ENCODE measurements around the gene HUNK. TPM values are rescaled to one million over a fixed set of nuclear protein-coding genes. Genes with fewer than 3 reads are reported as not detected.
"Not testable (repeated sequence)": the region's sequence is repeated elsewhere in the genome, so short reads cannot be mapped to it uniquely, and the experiment has no call there.

HUNK gene
- total RNA-seq, 1 donor from 2014 or later = 1.9 TPM

DNA sequence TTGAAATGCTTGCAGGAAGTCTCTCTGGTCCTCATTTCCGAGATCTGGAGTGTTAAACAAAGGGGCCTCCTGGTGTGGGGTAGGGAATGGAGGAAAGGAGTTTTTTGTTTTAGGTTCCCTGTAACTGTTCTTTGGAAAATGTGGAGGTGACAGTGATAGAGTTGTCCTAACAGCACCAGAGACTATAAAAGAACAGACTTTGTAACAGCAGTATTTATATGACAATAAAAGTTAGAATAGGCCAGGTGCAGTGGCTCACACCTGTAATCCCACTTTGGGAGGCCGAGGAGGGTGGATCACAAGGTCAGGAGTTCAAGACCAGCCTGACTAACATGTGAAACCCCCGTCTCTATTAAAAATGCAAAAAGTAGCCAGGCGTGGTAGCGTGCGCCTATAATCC lies 68.9 kb downstream of the HUNK start:
- no peaks in the 10 kb centered on the region for H3K36me3 ChIP-seq
- intact Hi-C loops (cut with DNase I) = no loop called here
- ATAC-seq (no peak), DNase-seq (no peak)
- no peaks in the 10 kb centered on the region for H3K27me3 ChIP-seq (ENCODE audit: low read depth)
- TF ChIP-seq, protein P1, sequence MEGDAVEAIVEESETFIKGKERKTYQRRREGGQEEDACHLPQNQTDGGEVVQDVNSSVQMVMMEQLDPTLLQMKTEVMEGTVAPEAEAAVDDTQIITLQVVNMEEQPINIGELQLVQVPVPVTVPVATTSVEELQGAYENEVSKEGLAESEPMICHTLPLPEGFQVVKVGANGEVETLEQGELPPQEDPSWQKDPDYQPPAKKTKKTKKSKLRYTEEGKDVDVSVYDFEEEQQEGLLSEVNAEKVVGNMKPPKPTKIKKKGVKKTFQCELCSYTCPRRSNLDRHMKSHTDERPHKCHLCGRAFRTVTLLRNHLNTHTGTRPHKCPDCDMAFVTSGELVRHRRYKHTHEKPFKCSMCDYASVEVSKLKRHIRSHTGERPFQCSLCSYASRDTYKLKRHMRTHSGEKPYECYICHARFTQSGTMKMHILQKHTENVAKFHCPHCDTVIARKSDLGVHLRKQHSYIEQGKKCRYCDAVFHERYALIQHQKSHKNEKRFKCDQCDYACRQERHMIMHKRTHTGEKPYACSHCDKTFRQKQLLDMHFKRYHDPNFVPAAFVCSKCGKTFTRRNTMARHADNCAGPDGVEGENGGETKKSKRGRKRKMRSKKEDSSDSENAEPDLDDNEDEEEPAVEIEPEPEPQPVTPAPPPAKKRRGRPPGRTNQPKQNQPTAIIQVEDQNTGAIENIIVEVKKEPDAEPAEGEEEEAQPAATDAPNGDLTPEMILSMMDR (IDR thresholded peaks at IDR 0.05) = no peak
- H3K27ac ChIP-seq = no peak overlapping the region
- H3K9me3 ChIP-seq = no peaks in the 10 kb centered on the region
- H3K4me3 ChIP-seq = no peak overlapping the region
- H3K4me1 ChIP-seq = no peaks in the 10 kb centered on the region

DNA sequence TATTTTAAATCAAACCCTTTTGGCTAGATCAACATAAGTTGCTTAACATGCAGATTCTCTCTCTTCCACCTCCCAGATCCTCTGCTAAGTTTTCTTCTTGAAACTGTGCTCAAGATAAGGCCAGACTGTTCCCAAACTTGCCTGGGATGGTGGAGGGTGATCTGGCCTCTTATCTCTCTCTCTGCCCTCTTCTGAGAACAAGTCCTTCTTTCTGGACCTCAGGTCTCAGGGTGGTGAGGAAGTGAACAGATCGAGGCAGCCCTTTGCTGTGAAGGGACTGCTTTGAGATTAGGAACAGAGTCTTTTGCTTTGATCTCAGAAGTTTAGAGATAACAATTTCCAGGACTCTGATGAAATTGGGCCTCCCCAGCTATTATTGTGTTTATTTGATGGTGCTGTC lies 70.7 kb downstream of the HUNK start:
- H3K27ac ChIP-seq = no peak overlapping the region
- DNase-seq (no peak), ATAC-seq (no peak)
- H3K4me1 ChIP-seq = no peaks in the 10 kb centered on the region
- no peaks in the 10 kb centered on the region for H3K36me3 ChIP-seq
- TF ChIP-seq, protein P1 (IDR thresholded peaks at IDR 0.05) = no peak
- H3K4me3 ChIP-seq = no peak overlapping the region
- H3K9me3 ChIP-seq = no peaks in the 10 kb centered on the region
- H3K27me3 ChIP-seq (ENCODE audit: low read depth) = no peaks in the 10 kb centered on the region
- intact Hi-C loops (cut with DNase I) = no loop called here

DNA sequence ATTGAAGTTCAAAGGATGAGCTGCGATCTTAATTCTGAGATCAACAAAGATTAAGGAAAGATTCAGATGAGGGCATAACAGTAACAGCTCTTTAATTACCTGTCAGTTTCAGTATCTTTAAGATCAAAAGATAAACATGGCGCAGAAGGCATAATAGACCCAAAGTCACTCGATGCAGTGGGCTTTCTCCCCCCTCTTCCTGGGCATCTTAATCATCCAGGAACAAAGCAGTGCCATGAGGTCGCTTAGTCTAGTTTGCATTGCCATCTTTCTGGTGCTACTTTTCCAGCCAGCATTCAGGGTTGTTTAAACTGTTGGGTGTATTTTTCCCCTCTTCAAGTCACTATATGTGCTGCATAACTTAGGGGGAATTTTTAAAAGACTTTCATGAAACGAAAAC lies 72.3 kb downstream of the HUNK start:
- no peaks in the 10 kb centered on the region for H3K36me3 ChIP-seq
- TF ChIP-seq, protein P1 (IDR thresholded peaks at IDR 0.05) = no peak
- no peak for ATAC-seq

DNA sequence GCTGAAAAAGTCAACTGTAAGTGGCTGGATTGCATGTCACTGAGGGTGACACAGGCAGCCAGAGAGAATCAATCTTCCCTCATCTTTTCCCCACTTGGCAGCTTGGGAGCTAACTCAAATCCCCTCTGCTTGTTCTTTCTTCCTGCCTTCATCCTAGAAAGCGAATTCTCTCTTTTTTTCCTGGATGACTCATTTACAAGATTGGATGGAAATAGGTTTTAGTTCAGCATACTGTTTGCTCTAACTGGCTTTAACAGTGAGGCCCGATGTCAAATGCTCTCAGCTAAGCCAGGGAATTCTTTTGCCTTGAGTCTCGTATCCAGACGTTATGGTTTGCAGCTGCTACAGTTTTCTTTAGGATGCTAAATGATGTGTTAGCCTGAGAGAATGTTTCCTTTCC lies 72.7 kb downstream of the HUNK start:
- H3K27ac ChIP-seq = no peak overlapping the region
- ATAC-seq (no peak), DNase-seq (no peak)
- H3K27me3 ChIP-seq (ENCODE audit: low read depth) = no peaks in the 10 kb centered on the region
- H3K9me3 ChIP-seq = no peaks in the 10 kb centered on the region
- H3K4me3 ChIP-seq = no peak overlapping the region
- intact Hi-C loops (cut with DNase I) = no loop called here
- H3K4me1 ChIP-seq = no peaks in the 10 kb centered on the region
- H3K36me3 ChIP-seq = no peaks in the 10 kb centered on the region
- TF ChIP-seq, protein P1 (IDR thresholded peaks at IDR 0.05) = no peak

More for the DNA sequence above, 72.3 kb downstream of the HUNK start:
- Histone ChIP-seq H3K27me3 (ENCODE audit: low read depth) (no peaks in the 10 kb centered on the region), H3K27ac (no peak overlapping the region), H3K4me1 (no peaks in the 10 kb centered on the region), H3K4me3 (no peak overlapping the region), H3K9me3 (no peaks in the 10 kb centered on the region)
- no peak for DNase-seq
- intact Hi-C loops (cut with DNase I) = no loop called here

DNA sequence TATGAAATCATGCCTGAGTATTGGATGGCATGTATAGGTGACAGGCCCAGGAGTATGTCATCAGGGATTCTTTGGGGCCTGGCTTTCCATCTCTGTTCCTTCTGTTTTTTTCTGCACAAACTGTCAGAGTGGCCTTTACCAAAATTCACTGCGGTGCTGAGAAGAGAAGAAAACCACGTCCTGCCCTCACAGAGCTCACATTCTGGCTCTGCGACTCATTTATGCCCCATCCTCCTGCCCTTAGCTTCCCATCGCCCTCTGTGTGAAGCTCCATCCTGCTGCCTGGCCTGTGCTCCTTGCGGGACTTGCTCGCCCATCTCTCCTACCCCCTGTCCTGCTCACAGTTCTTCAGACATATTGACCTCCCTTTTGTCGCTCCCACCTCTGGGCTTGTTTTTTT lies 73.4 kb downstream of the HUNK start:
- Histone ChIP-seq H3K27ac (no peak overlapping the region), H3K36me3 (no peaks in the 10 kb centered on the region), H3K4me3 (no peak overlapping the region), H3K4me1 (no peaks in the 10 kb centered on the region), H3K9me3 (no peaks in the 10 kb centered on the region), H3K27me3 (ENCODE audit: low read depth) (no peaks in the 10 kb centered on the region)
- intact Hi-C loops (cut with DNase I) = no loop called here
- ATAC-seq (no peak), DNase-seq (no peak)
- TF ChIP-seq, protein P1 (IDR thresholded peaks at IDR 0.05) = no peak

DNA sequence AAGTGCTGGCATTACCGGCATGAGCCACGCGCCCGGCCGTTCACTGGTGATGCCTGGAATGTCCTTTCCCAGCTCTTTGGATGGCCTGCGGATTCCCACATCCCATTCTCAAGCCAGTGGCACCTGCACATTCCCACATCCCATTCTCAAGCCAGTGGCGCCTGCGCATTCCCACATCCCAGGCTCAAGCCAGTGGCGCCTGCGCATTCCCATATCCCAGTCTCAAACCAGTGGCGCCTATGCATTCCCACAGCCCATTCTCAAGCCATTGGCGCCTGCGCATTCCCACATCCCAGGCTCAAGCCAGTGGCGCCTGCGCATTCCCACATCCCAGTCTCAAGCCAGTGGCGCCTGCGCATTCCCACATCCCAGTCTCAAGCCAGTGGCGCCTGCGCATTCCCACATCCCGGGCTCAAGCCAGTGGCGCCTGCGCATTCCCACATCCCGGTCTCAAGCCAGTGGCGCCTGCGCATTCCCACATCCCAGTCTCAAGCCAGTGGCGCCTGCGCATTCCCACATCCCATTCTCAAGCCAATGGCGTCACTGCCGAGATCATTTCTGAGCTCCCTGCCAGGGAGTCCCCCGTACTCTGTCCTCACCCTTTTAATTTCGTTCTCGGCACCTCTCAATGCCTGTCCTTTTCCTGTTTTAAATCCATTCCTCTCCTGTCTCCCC lies 74.2 kb downstream of the HUNK start:
- H3K36me3 ChIP-seq; intact Hi-C loops (cut with DNase I); H3K27me3 ChIP-seq (ENCODE audit: low read depth); H3K9me3 ChIP-seq; H3K4me3 ChIP-seq; H3K4me1 ChIP-seq; DNase-seq; H3K27ac ChIP-seq; ATAC-seq: not testable (repeated sequence)
